Endothelial cell of umbilical vein (primary cell): Measurements from ENCODE around the gene IMPA2. TPM values are rescaled to one million over a fixed set of nuclear protein-coding genes. Genes with fewer than 3 reads are reported as not detected.

Experiments used
- BruUV-seq: library from RNA; stranded (reverse); fragments of 400-500 nt; replicated peaks from 2 replicates; lab custom pipeline; 2021; lab: Mats Ljungman, UMichigan
- CTCF ChIA-PET: fragments of 300-600, 350-600 bp; sonication (Branson Sonifier 250); formaldehyde crosslinking; loops from one replicate; lab custom pipeline; 2021; ENCODE audit warnings: antibody characterized with exemption, inconsistent platforms; lab: Charles Lee
- POLR2A ChIA-PET: fragments of 300-600, 350-600 bp; sonication (Branson Sonifier 250); formaldehyde crosslinking; loops from one replicate; lab custom pipeline; 2021; ENCODE audit warnings: antibody characterized with exemption, inconsistent platforms; lab: Charles Lee
- DNase-seq: peaks from one replicate; pipeline ENCODE4 v3.0.0-alpha.2; 2011; ENCODE audit warnings: low read depth, low spot score
- FAIRE-seq: peaks from 2 replicates; lab custom pipeline; 2011; peaks lifted over from hg19 to GRCh38; lab: Jason Lieb, UNC
- H2AFZ ChIP-seq: 2 replicates; pipeline ENCODE4 v1.6.0; 2012; ENCODE audit warnings: low read depth, low read length, control low read depth, inconsistent platforms
- H3K27ac ChIP-seq: 2 replicates; pipeline ENCODE4 v1.5.1; 2011; ENCODE audit warnings: low read depth, mild to moderate bottlenecking, control low read depth, low read length, moderate library complexity; ENCODE audit not compliant: insufficient read depth
- H3K27me3 ChIP-seq, 2 experiments: 2 replicates each; pipeline versions ENCODE4 v1.6.0 to v1.6.1; 2011; ENCODE audit warnings: low read length in 2 of 2, mixed read lengths in 1 of 2; ENCODE audit not compliant: control insufficient read depth in 2 of 2, insufficient read depth in 2 of 2
- H3K36me3 ChIP-seq, 2 experiments: 2 replicates in 1 of 2; 3 replicates in 1 of 2; pipeline ENCODE4 v1.5.1; 2011; ENCODE audit warnings: low read length in 2 of 2, mild to moderate bottlenecking in 1 of 2, moderate library complexity in 1 of 2; ENCODE audit not compliant: control insufficient read depth in 2 of 2, insufficient read depth in 2 of 2; ENCODE audit errors: extremely low read depth in 1 of 2
- H3K4me1 ChIP-seq: 3 replicates; pipeline ENCODE4 v1.5.1; 2011; ENCODE audit warnings: mild to moderate bottlenecking, low read length; ENCODE audit not compliant: control insufficient read depth, insufficient read depth; ENCODE audit errors: extremely low read depth
- H3K4me2 ChIP-seq: 2 replicates; pipeline ENCODE4 v1.6.1; 2011; ENCODE audit warnings: low read length, control low read depth, mixed read lengths; ENCODE audit not compliant: insufficient read depth
- H3K4me3 ChIP-seq, 3 experiments: fragments of 200-600 bp in 1 of 3; sonication (generic), shearing (Covaris generic) in 1 of 3; replicated peaks in 1 of 3; 2 replicates each; pipeline ENCODE4 v1.5.1; 2011 to 2016; ENCODE audit warnings: control low read depth in 3 of 3, low read length in 3 of 3, mild to moderate bottlenecking in 2 of 3, inconsistent platforms in 1 of 3, low read depth in 1 of 3, moderate library complexity in 1 of 3; ENCODE audit not compliant: insufficient read depth in 1 of 3
- H3K79me2 ChIP-seq: 2 replicates; pipeline ENCODE4 v1.6.0; 2012; ENCODE audit warnings: low read length, inconsistent platforms; ENCODE audit not compliant: control insufficient read depth, insufficient read depth
- H3K9ac ChIP-seq: replicated peaks from 2 replicates; pipeline ENCODE3; 2011; ENCODE audit warnings: low read length, control low read depth; ENCODE audit not compliant: insufficient read depth; ENCODE audit errors: extremely low read depth
- H3K9me1 ChIP-seq: replicated peaks from 3 replicates; pipeline ENCODE4 v1.6.0; 2011; ENCODE audit warnings: mild to moderate bottlenecking, low read length; ENCODE audit not compliant: control insufficient read depth, insufficient read depth; ENCODE audit errors: extremely low read depth
- H3K9me3 ChIP-seq: replicated peaks from 2 replicates; pipeline ENCODE4 v1.5.1; 2012; ENCODE audit warnings: low read length, inconsistent platforms; ENCODE audit not compliant: control insufficient read depth, insufficient read depth
- H4K20me1 ChIP-seq: replicated peaks from 2 replicates; pipeline ENCODE3; 2011; ENCODE audit warnings: mild to moderate bottlenecking, low read length; ENCODE audit not compliant: control insufficient read depth, insufficient read depth; ENCODE audit errors: extremely low read depth
- EZH2 ChIP-seq: IDR thresholded peaks from 2 replicates; pipeline ENCODE4 v1.6.1; 2012; ENCODE audit warnings: borderline replicate concordance, low read depth, mild to moderate bottlenecking, moderate library complexity, low read length, inconsistent platforms; ENCODE audit not compliant: severe bottlenecking
- FOS ChIP-seq: IDR thresholded peaks from 2 replicates; pipeline ENCODE4 v1.6.1; 2011; ENCODE audit warnings: mild to moderate bottlenecking, low read length, moderate library complexity, borderline replicate concordance; ENCODE audit not compliant: insufficient read depth
- GATA2 ChIP-seq: IDR thresholded peaks from 2 replicates; pipeline ENCODE4 v1.7.0; 2011; ENCODE audit warnings: low read depth, mild to moderate bottlenecking, moderate library complexity, mixed read lengths, low read length; ENCODE audit not compliant: insufficient read length, insufficient read depth
- JUN ChIP-seq: IDR thresholded peaks from 2 replicates; pipeline ENCODE4 v1.6.1; 2011; ENCODE audit warnings: borderline replicate concordance, low read depth; ENCODE audit not compliant: insufficient read length, insufficient read depth
- MYC ChIP-seq: IDR thresholded peaks from one replicate; pipeline ENCODE4 v1.6.1; 2011; ENCODE audit warnings: mild to moderate bottlenecking, low read depth, low read length
- POLR2A ChIP-seq: IDR thresholded peaks from 2 replicates; pipeline ENCODE4 v1.6.1; 2012; ENCODE audit warnings: low read depth, mild to moderate bottlenecking, control low read depth, low read length
- POLR2AphosphoS5 ChIP-seq: IDR thresholded peaks from 2 replicates; pipeline ENCODE4 v1.6.1; 2012; ENCODE audit warnings: low read depth, mild to moderate bottlenecking, control low read depth, low read length, moderate library complexity; ENCODE audit not compliant: insufficient read depth
- dilution Hi-C: fragments of 300-500 bp; cut with MboI; formaldehyde crosslinking; loops from one replicate; pipeline ENCODE4 v1.15.0; 2019; ENCODE audit warnings: low sequenced_read_pairs; ENCODE audit not compliant: extremely low pct_ligation_motif_present
- intact Hi-C: fragments of 100-400 bp; cut with micrococcal nuclease; formaldehyde crosslinking; loops from one replicate; pipeline ENCODE4 v1.10.0; 2022
- polyA plus RNA-seq, 4 experiments: library from polyadenylated mRNA; depleted of rRNA in 3 of 4; stranded (reverse) in 3 of 4; unstranded in 1 of 4; fragments of >200 nt; gene quantifications; 2 replicates each; pipeline versions ENCODE4 v1.2.1 to v1.2.3, GENCODE V29; 2011 to 2012; ENCODE audit warnings: missing spikeins in 1 of 4
- total RNA-seq: library from RNA; stranded (reverse); gene quantifications from 2 replicates; pipeline ENCODE4 v1.2.3, GENCODE V29; 2021
- TF ChIP-seq, protein P1 (sequence below): IDR thresholded peaks from 2 replicates; pipeline ENCODE4 v1.6.1; 2011; ENCODE audit not compliant: insufficient read depth, insufficient read length
- TF ChIP-seq, protein P2 (sequence below), 2 donors: IDR thresholded peaks; 1 replicate in 1 of 2; 2 replicates in 1 of 2; pipeline ENCODE4 v1.5.1; 2011; ENCODE audit warnings: low read length in 2 of 2, mild to moderate bottlenecking in 2 of 2, moderate library complexity in 2 of 2, control low read depth in 1 of 2, inconsistent platforms in 1 of 2, low read depth in 1 of 2; ENCODE audit not compliant: insufficient read depth in 1 of 2; ENCODE audit errors: extremely low read depth in 1 of 2

IMPA2 gene
- total and polyA plus RNA-seq, 2 donors (not counting 3 experiments of a cell fraction or from before 2014, with no cell fraction given): 6.1 to 8.0 TPM

DNA sequence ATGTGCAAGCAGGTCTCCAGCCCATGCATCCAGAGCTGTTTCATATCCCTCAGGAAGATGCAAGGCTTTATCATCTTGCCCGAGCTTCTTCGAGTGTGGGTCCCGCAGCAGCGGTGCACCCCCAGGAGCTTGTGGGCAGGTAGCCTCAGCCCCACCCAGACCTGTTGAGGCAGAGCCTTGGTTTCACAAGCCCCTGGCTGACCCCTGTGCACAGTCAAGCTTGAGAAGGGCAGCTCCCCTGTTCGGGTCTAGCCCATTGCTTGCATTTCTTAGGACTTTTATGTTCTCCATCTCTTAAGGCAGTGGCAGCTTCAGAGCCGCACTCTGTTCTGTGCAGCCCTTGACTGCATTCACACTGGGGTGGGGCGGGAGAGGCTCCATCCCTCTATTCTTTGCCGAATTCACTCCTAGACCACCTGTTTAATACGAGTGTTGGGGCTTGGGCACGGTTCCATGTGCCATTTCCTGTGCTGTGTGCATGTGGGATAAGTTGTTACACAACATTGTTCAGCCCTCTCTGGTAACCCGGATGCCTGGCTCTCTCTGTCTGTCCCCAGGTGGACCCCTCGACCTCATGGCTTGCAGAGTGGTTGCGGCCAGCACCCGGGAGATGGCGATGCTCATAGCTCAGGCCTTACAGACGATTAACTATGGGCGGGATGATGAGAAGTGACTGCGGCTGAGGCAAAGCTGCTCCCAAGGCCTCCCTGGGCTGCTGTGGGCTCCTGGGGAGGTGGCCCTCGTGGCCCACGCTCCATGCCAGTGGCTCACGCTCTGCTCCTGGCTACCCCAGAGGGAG, 48.7 kb downstream of the IMPA2 start:
- H3K27me3 ChIP-seq: no peaks in the 10 kb centered on the region
- H3K4me1 ChIP-seq: no peaks in the 10 kb centered on the region
- dilution Hi-C loops: no loop called here
- no peaks in the 10 kb centered on the region for H3K9me1 ChIP-seq
- H3K9me3 ChIP-seq: no peaks in the 10 kb centered on the region
- TF ChIP-seq POLR2AphosphoS5: no peak
- no peak for TF ChIP-seq GATA2
- TF ChIP-seq, protein P1, sequence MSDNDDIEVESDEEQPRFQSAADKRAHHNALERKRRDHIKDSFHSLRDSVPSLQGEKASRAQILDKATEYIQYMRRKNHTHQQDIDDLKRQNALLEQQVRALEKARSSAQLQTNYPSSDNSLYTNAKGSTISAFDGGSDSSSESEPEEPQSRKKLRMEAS: no peak
- no peak for TF ChIP-seq MYC
- TF ChIP-seq, protein P2, sequence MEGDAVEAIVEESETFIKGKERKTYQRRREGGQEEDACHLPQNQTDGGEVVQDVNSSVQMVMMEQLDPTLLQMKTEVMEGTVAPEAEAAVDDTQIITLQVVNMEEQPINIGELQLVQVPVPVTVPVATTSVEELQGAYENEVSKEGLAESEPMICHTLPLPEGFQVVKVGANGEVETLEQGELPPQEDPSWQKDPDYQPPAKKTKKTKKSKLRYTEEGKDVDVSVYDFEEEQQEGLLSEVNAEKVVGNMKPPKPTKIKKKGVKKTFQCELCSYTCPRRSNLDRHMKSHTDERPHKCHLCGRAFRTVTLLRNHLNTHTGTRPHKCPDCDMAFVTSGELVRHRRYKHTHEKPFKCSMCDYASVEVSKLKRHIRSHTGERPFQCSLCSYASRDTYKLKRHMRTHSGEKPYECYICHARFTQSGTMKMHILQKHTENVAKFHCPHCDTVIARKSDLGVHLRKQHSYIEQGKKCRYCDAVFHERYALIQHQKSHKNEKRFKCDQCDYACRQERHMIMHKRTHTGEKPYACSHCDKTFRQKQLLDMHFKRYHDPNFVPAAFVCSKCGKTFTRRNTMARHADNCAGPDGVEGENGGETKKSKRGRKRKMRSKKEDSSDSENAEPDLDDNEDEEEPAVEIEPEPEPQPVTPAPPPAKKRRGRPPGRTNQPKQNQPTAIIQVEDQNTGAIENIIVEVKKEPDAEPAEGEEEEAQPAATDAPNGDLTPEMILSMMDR (IDR thresholded peaks at IDR 0.05; ENCODE audit: extremely low read depth in 1 of 2, insufficient read depth in 1 of 2, low read depth in 1 of 2, low read length in 2 of 2): no peak
- TF ChIP-seq POLR2A: no peak
- TF ChIP-seq JUN: no peak
- no peak for TF ChIP-seq FOS
- TF ChIP-seq EZH2: no peak
- POLR2A ChIA-PET: no interaction called here
- no peak overlapping the region for H2AFZ ChIP-seq
- no peaks in the 10 kb centered on the region for H3K36me3 ChIP-seq
- H3K27ac ChIP-seq: no peak overlapping the region
- no peak overlapping the region for H3K4me3 ChIP-seq
- CTCF ChIA-PET: interaction anchor here (1.0 to 3.0 kb wide), 3 partner anchors 9 to 297 kb away, joined by 3 to 7 read pairs (median 3); no protein-coding TSS in a partner anchor
- no TSS peak for BruUV-seq
- FAIRE-seq: no peak
- H3K9ac ChIP-seq: no peak overlapping the region
- H3K79me2 ChIP-seq: no peaks in the 10 kb centered on the region
- DNase-seq: no peak
- no peak overlapping the region for H3K4me2 ChIP-seq
- intact Hi-C loops: no loop called here
- no peaks in the 10 kb centered on the region for H4K20me1 ChIP-seq
